Spinal cord (tissue), 10 donors: Measurements from ENCODE around the gene SLC39A5. TPM values are rescaled to one million over a fixed set of nuclear protein-coding genes. Genes with fewer than 3 reads are reported as not detected.

Experiments used
- DNase-seq, 6 donors: peaks; one replicate each; pipeline versions ENCODE4 v3.0.0 to v3.0.0-alpha.2; 2013 to 2015; ENCODE audit warnings: low spot score in 6 of 6, low read depth in 4 of 6
- H3K27ac ChIP-seq: one replicate; pipeline ENCODE4 v1.5.1; 2013; ENCODE audit warnings: low read depth, low read length, control low read depth
- H3K27me3 ChIP-seq: one replicate; pipeline ENCODE4 v1.6.1; 2013; ENCODE audit warnings: low read length; ENCODE audit not compliant: control insufficient read depth, insufficient read depth
- H3K36me3 ChIP-seq: one replicate; pipeline ENCODE4 v1.6.1; 2013; ENCODE audit warnings: low read length; ENCODE audit not compliant: control insufficient read depth, insufficient read depth
- H3K4me1 ChIP-seq: one replicate; pipeline ENCODE4 v1.6.1; 2013; ENCODE audit warnings: low read length; ENCODE audit not compliant: control insufficient read depth, insufficient read depth
- H3K4me3 ChIP-seq: one replicate; pipeline ENCODE4 v1.5.1; 2013; ENCODE audit warnings: low read depth, low read length, control low read depth
- H3K9me3 ChIP-seq: one replicate; pipeline ENCODE4 v1.6.1; 2013; ENCODE audit warnings: low read length; ENCODE audit not compliant: control insufficient read depth, insufficient read depth
- WGBS: methylation state at CpG from one replicate; pipeline ENCODE4 v1.1.5; 2013; ENCODE audit warnings: missing lambda C conversion rate; ENCODE audit not compliant: insufficient coverage; 5-methylcytosine and 5-hydroxymethylcytosine counted together
- polyA plus RNA-seq, 2 donors: library from polyadenylated mRNA; unstranded; fragments of 120-200 nt; gene quantifications; one replicate each; pipeline ENCODE4 v1.2.1, GENCODE V29; 2013; ENCODE audit not compliant: insufficient read length in 2 of 2
- total RNA-seq, 2 donors: library from RNA; depleted of rRNA in 1 of 2; stranded (reverse); fragments of 120-200 nt in 1 of 2; fragments of >200 nt in 1 of 2; gene quantifications; one replicate each; pipeline versions ENCODE4 v1.2.3 to v1.2.4, GENCODE V29; 2013 to 2014
- donor health status: healthy.

The SLC39A5 gene
- total and polyA plus RNA-seq, 4 donors = 0.60 to 1.9 (median 0.66) TPM; not detected in 1

GRCh38 chr12:56286044-56286830 lies 56.4 kb downstream of the SLC39A5 start:
- H3K27ac ChIP-seq = no peak overlapping the region
- WGBS = 100% methylated on average over 1 of the region's 4 CpGs
- no peak overlapping the region for H3K4me3 ChIP-seq
- no peaks in the 10 kb centered on the region for H3K4me1 ChIP-seq
- H3K36me3 ChIP-seq = peaks cover 50% of the 10 kb centered on the region
- no peak for DNase-seq
- H3K27me3 ChIP-seq = no peaks in the 10 kb centered on the region
- no peaks in the 10 kb centered on the region for H3K9me3 ChIP-seq

Other genes with a start within 250 kb of the SLC39A5 start
- 10 to 100 TPM; 17.7 to 46.1 TPM for gene SUOX, start 232.8 kb upstream of the SLC39A5 start, total RNA-seq
- 10 to 100 TPM; 36.7 to 45.6 TPM for gene SUOX, start 232.8 kb upstream of the SLC39A5 start, polyA plus RNA-seq
- gene IKZF4, start 209.0 kb upstream of the SLC39A5 start, total RNA-seq = 1 to 10 TPM; 3.4 to 5.2 TPM
- gene IKZF4, start 209.0 kb upstream of the SLC39A5 start, polyA plus RNA-seq = 10 to 100 TPM; 16.8 to 25.2 TPM
- 100 to 1,000 TPM in 1 of 2 donors, 10 to 100 TPM in 1; 97.6 to 270 TPM for gene RPS26, start 188.1 kb upstream of the SLC39A5 start, total RNA-seq
- gene RPS26, start 188.1 kb upstream of the SLC39A5 start, polyA plus RNA-seq = 100 to 1,000 TPM; 118 to 209 TPM
- 10 to 100 TPM; 41.1 to 73.9 TPM for gene ERBB3, start 149.9 kb upstream of the SLC39A5 start, total RNA-seq
- gene ERBB3, start 149.9 kb upstream of the SLC39A5 start, polyA plus RNA-seq = 10 to 100 TPM; 70.1 to 95.1 TPM
- gene PA2G4, start 125.5 kb upstream of the SLC39A5 start, total RNA-seq = 100 to 1,000 TPM in 1 of 2 donors, 10 to 100 TPM in 1; 63.6 to 106 TPM
- gene PA2G4, start 125.5 kb upstream of the SLC39A5 start, polyA plus RNA-seq = 100 to 1,000 TPM; 123 to 126 TPM
- 1,000 to 10,000 TPM in 1 of 2 donors, 100 to 1,000 TPM in 1; 970 to 5,681 TPM for gene RPL41, start 113.4 kb upstream of the SLC39A5 start, total RNA-seq
- gene RPL41, start 113.4 kb upstream of the SLC39A5 start, polyA plus RNA-seq = 1,000 to 10,000 TPM; 2,766 to 3,172 TPM
- gene ZC3H10, start 111.8 kb upstream of the SLC39A5 start, total RNA-seq = 1 to 10 TPM; 5.2 to 7.1 TPM
- gene ZC3H10, start 111.8 kb upstream of the SLC39A5 start, polyA plus RNA-seq = 1 to 10 TPM; 4.1 to 6.0 TPM
- 10 to 100 TPM; 72.6 to 76.6 TPM for gene ESYT1, start 101.8 kb upstream of the SLC39A5 start, total RNA-seq
- 10 to 100 TPM; 42.6 to 49.7 TPM for gene ESYT1, start 101.8 kb upstream of the SLC39A5 start, polyA plus RNA-seq
- 100 to 1,000 TPM in 1 of 2 donors, 10 to 100 TPM in 1; 69.4 to 199 TPM for gene MYL6B, start 77.5 kb upstream of the SLC39A5 start, total RNA-seq
- 100 to 1,000 TPM; 276 to 287 TPM for gene MYL6B, start 77.5 kb upstream of the SLC39A5 start, polyA plus RNA-seq
- gene MYL6, start 71.7 kb upstream of the SLC39A5 start, total RNA-seq = 1,000 to 10,000 TPM in 1 of 2 donors, 100 to 1,000 TPM in 1; 887 to 2,396 TPM
- gene MYL6, start 71.7 kb upstream of the SLC39A5 start, polyA plus RNA-seq = 1,000 to 10,000 TPM; 1,367 to 1,524 TPM
- 100 to 1,000 TPM in 1 of 2 donors, 10 to 100 TPM in 1; 66.2 to 104 TPM for gene SMARCC2, start 40.6 kb upstream of the SLC39A5 start, total RNA-seq
- 100 to 1,000 TPM; 141 to 143 TPM for gene SMARCC2, start 40.6 kb upstream of the SLC39A5 start, polyA plus RNA-seq
- 10 to 100 TPM; 58.0 to 75.1 TPM for gene RNF41, start 8.1 kb upstream of the SLC39A5 start, total RNA-seq
- gene RNF41, start 8.1 kb upstream of the SLC39A5 start, polyA plus RNA-seq = 10 to 100 TPM; 51.5 to 56.7 TPM
- gene NABP2, start 5.7 kb upstream of the SLC39A5 start, total RNA-seq = 10 to 100 TPM; 20.8 to 45.5 TPM
- gene NABP2, start 5.7 kb upstream of the SLC39A5 start, polyA plus RNA-seq = 10 to 100 TPM; 46.3 to 48.3 TPM
- 10 to 100 TPM; 20.9 to 23.2 TPM for gene ANKRD52, start 28.3 kb downstream of the SLC39A5 start, total RNA-seq
- 10 to 100 TPM; 42.7 to 54.7 TPM for gene ANKRD52, start 28.3 kb downstream of the SLC39A5 start, polyA plus RNA-seq
- gene COQ10A, start 36.9 kb downstream of the SLC39A5 start, total RNA-seq = 10 to 100 TPM; 13.4 to 19.0 TPM
- gene COQ10A, start 36.9 kb downstream of the SLC39A5 start, polyA plus RNA-seq = 10 to 100 TPM; 24.9 to 29.9 TPM
- gene CS, start 70.3 kb downstream of the SLC39A5 start, total RNA-seq = 100 to 1,000 TPM in 1 of 2 donors, 10 to 100 TPM in 1; 79.6 to 179 TPM
- 100 to 1,000 TPM; 196 to 202 TPM for gene CS, start 70.3 kb downstream of the SLC39A5 start, polyA plus RNA-seq
- 100 to 1,000 TPM in 1 of 2 donors, 10 to 100 TPM in 1; 46.7 to 163 TPM for gene CNPY2, start 85.9 kb downstream of the SLC39A5 start, total RNA-seq
- 100 to 1,000 TPM; 144 to 145 TPM for gene CNPY2, start 85.9 kb downstream of the SLC39A5 start, polyA plus RNA-seq
- 10 to 100 TPM; 41.0 to 74.1 TPM for gene PAN2, start 103.9 kb downstream of the SLC39A5 start, total RNA-seq
- gene PAN2, start 103.9 kb downstream of the SLC39A5 start, polyA plus RNA-seq = 10 to 100 TPM; 55.0 to 74.9 TPM
- gene IL23A, start 108.8 kb downstream of the SLC39A5 start, total RNA-seq = under 1 TPM in 1 of 2 donors, not detected in 1; 0.22 TPM
- gene IL23A, start 108.8 kb downstream of the SLC39A5 start, polyA plus RNA-seq = under 1 TPM; 0.46 to 0.80 TPM
- gene STAT2, start 130.1 kb downstream of the SLC39A5 start, total RNA-seq = 100 to 1,000 TPM; 120 to 145 TPM
- 100 to 1,000 TPM in 1 of 2 donors, 10 to 100 TPM in 1; 72.4 to 120 TPM for gene STAT2, start 130.1 kb downstream of the SLC39A5 start, polyA plus RNA-seq
- not detected for gene APOF, start 132.8 kb downstream of the SLC39A5 start, total RNA-seq
- gene APOF, start 132.8 kb downstream of the SLC39A5 start, polyA plus RNA-seq = under 1 TPM in 1 of 2 donors, not detected in 1; 0.12 TPM
- 10 to 100 TPM; 10.1 to 10.6 TPM for gene TIMELESS, start 219.4 kb downstream of the SLC39A5 start, total RNA-seq
- gene TIMELESS, start 219.4 kb downstream of the SLC39A5 start, polyA plus RNA-seq = 10 to 100 TPM; 20.4 to 24.8 TPM
- gene MIP, start 224.6 kb downstream of the SLC39A5 start, total RNA-seq = under 1 TPM in 1 of 2 donors, not detected in 1; 0.30 TPM
- gene MIP, start 224.6 kb downstream of the SLC39A5 start, polyA plus RNA-seq = under 1 TPM in 1 of 2 donors, not detected in 1; 0.60 TPM
- 1 to 10 TPM; 1.7 to 3.8 TPM for gene SPRYD4, start 238.5 kb downstream of the SLC39A5 start, total RNA-seq
- 1 to 10 TPM; 2.7 to 5.1 TPM for gene SPRYD4, start 238.5 kb downstream of the SLC39A5 start, polyA plus RNA-seq